GM21423 (cell line): ENCODE data around the gene HSPB8.

Experiments
- ATAC-seq: cut with Tn5 transposase; IDR thresholded peaks from one replicate; pipeline ENCODE4 v1.9.1; 2021; ENCODE audit warnings: mild to moderate bottlenecking, moderate library complexity; ENCODE audit not compliant: unreplicated experiment

Gene HSPB8

DNA sequence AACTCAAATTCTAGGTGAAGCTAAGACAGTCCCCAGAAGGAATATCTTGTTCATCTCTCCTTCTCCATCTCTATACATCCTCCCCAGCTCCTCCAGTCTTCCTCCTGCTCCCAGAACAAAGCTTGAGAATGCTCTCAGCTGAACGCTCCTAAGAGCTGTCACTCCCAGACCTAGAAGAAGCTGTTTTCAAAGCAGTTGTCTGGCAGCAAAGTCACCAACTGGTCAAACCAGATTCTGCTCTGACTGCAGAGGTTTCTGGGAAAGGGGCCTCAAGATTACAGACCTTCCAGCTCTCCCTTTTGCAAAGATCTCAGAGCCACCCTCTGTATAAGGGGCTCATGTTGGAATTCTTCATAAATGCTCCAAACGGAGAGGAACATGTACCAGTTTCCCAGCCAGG lies 9.6 kb upstream of the HSPB8 start:
- ATAC-seq: no peak

- ATAC-seq: no peak
These were observed 7.4 kb upstream of the HSPB8 start for GRCh38 chr12:119171291-119171690.

GRCh38 chr12:119171691-119172425 lies 6.9 kb upstream of the HSPB8 start:
- ATAC-seq: no peak

- ATAC-seq: no peak
These were observed 3.6 kb upstream of the HSPB8 start for GRCh38 chr12:119175081-119175480.

DNA sequence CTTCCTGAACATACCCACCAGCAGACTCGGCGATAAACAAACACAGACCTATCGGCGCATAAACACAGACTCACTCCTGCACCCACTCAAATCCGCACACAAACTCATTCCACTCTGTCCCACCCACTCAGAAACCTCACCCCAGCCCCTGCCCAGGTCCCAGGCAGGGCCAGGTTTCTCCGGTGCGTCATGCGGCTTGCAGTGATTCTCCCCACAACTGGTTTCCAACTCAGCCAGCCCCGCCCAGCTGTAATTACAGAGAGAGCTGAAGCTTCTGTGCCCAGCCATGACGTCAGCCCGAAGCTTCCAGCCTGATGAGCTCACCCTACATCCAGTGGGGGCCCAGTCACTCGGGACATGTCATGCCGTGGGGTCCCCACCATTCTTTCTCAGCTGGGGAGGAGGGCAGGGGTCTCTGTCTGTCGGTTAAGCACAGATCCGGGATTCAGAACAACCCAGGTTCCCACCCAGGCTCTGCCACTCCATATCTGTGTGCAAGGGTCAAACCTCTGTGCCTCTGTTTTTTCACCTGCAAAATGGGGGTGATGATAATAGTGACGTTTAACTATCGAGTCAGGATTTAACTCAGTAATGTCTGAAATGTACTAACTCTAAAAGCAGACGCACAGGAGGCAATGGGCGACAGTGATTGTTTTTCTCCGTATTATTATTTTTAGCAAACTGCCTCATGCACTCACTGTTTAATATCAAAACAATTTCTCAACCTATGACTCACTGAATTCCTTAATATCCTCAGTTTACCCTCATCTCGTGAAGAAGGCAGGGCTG lies 2.3 kb upstream of the HSPB8 start:
- no peak for ATAC-seq

DNA sequence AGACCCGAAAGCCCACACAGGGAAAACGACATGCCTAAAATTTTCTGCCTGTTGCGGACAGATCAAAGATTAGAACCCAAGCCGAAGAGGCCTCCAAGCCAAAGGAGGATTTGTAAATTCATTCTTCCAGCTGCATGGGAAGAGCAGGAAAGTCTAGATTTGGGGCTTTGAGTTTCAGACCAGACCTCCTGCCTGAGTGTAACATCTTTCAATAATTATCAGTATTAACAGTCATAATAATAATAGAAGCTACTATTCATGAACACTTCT lies 1.7 kb upstream of the HSPB8 start:
- ATAC-seq: no peak

DNA sequence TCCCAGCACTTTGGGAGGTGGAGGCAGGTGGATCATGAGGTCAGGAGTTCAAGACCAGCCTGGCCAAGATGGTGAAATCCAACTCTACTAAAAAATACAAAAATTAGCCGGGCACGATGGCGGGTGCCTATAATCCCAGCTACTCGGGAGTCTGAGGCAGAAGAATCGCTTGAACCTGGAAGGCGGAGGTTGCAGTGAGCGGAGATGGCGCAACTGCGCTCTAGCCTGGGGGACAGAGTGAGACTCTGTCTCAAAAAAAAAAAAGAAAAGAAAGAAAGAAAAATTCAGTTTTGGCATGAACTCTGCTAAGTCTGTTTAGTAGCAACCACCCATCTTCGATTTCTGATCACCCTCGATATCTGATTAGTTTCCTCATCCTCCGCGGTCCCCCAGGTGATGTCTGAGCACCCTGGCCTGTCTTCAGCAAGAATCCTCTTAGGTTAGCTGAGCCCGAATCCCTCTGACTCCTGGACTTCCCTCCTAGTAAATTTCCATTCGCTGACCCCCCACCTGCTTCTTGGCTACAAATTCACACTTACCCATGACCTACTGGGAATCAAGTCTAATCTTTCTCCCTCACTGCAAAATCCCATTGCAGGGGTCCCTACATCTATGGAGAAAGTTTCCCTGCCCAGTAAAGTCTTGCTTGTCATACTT lies 879 bp upstream of the HSPB8 start:
- no peak for ATAC-seq

- no peak for ATAC-seq
These were observed 747 bp downstream of the HSPB8 start for GRCh38 chr12:119179335-119180021.

DNA sequence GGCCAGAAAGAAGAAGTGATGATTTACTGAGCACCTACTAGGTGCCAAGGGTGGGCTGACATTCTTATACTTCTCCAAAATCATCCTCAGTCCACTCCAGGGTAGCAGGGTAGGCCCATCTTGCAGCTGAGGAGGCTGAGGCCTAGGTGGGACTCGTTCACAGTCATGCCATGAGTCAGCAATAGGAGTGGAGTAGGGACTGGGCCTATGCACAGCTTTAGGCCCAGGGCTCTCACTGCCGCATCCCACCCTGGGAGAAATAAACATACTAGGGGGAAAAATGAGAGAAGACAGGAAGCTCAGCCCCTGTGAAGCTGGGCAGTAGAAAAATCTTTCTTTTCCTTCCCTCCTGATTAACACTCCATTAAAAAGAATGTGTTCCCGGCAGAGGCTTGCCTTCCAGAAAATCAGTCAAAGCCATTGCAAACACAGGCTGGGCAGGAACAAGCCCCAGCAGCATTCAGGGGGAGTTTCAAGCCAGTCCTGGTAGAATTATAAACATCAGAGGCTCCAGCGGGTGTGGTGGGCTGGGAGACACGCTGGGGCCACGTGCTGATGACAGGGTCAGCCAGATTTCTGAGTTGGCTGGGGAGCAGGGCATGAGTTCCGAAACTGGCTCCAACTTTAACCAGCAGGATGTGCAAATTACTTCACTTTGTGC lies 1.8 kb downstream of the HSPB8 start:
- no peak for ATAC-seq

GRCh38 chr12:119181202-119181601 lies 2.5 kb downstream of the HSPB8 start:
- no peak for ATAC-seq

- no peak for ATAC-seq
These were observed 3.2 kb downstream of the HSPB8 start for GRCh38 chr12:119181944-119182343.

DNA sequence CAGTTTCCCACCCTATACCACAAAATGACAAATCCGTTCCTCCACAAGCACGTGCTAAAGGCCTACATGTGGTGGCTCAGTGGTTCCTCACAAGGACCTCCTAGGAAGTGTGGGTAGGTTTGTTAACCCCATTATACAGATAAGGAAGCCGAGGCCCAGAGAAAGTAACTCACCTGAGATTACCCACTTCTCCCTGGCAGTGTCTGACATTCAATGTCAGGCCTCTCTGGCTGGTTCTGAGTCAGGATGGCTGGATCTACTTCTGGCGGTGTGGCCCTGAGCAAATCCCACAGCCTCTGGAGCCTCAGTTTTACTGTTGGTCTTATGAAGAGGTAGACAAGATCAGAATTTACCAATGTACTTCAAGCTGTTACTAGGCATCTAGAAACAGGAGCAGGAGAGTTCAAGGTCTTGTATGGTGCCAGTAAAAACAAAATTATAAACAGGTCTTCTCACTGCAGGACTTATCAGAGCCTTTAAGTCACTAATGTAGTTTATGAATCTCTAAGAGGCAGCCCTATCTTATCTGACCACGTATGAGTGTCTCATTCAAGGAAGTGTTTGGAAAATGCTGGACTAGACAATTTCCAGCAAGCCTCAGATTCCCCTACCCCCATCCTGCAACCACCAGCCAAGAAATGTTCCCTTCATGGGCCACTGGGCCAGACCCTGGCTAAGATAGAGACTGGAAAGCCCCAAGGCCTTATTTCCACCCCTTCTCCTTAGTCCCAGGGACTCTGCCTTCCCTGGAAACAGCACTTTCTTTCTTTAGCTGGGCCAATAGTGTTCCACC lies 4.2 kb downstream of the HSPB8 start:
- no peak for ATAC-seq

GRCh38 chr12:119183942-119184695 lies 5.4 kb downstream of the HSPB8 start:
- no peak for ATAC-seq

DNA sequence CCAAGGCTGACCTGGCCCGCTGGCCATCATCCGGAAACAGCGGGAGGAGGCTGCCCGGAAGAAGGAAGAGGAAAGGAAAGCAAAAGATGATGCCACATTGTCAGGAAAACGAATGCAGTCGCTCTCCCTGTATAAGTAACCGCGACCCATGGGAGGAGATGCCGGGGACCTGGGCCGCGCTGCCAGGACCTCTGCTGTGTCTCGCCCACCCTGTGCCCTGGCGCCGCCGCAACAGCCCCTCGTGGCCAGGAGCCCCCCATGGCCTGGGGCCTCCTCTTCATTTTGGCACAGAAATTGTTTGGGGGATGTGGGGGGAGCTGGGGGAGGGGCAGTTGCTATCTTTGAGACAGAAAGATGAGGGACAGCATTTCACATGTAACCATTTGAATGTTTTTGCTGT lies 16.5 kb downstream of the HSPB8 start:
- no peak for ATAC-seq

DNA sequence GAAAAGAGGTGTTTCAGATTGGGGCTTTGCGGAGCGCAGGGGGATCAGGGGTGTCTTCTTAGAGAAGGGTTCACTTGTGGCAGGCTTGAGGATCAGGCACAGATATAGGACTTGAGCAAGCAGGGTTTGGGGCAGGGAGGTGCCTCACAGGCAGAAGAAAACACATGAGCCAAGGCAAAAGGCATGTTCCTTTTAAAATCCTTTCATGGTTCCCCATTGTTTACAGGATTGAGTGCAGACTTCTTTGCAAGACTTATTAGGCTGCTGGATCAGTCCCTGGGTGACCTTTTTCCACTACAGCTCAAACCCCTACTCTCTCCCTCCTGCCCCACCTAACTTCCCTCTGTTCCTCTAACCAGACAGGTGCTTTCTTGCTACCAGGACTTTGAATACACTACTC lies 19.7 kb downstream of the HSPB8 start:
- no peak for ATAC-seq

- no peak for ATAC-seq
These were observed 21.9 kb downstream of the HSPB8 start for GRCh38 chr12:119200601-119201000.

DNA sequence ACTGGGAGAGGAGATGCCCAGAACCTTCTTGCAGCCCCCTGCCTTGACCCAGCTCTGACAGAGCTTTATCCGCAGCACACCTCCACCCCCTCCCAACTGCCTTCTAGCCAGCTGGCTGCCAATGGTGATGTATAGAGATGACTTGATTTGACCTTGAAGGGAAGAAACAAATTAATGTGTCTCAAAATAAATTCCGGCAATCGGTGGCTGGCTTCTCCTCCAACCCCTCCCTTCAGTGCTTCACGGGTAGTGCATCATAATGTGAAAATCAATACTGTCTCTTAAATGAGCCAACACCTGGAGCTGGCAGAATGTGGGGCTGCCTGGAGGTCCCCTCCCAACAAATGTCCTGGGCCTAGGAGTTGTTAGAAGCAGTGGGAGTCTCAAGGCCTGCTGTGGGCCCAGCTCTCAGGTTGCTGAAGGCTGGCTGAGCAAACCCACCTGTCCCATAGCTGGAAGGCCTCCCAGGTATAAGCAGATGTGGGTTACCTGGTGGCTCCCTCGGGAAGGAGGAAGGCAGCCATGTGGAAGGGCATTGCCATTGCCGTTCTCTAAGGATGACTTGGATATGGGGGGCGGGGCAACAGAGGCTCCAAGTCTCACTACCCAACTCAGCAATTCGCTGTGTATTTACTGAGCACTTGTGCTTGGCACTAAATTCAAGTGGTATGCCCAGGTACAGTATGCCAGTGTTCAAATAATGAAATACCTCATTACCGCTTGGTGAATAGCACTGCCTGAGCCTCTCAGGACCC lies 23.2 kb downstream of the HSPB8 start:
- no peak for ATAC-seq

DNA sequence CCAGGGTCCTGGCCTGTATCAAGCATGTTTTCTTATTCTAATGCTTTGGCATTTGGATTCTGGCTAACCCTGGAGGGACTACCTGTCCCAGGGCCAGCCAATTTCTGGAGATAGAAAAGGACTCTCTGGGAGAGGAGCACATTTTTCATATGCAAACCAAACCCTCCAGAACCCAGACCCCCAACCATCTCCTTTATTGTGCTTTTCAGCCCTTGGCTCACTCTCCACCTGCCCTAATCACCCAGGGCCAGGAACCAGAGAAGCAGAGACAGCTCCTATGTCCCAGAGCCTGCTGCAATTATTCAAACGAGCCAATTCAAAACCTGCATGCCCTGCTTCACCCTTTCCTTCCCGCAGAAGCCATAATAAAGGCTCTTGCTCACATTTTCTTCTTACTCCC lies 23.8 kb downstream of the HSPB8 start:
- no peak for ATAC-seq

- no peak for ATAC-seq
These were observed 25.4 kb downstream of the HSPB8 start for GRCh38 chr12:119204131-119204530.
